GM18508 (cell line): Measurements from ENCODE around the gene P2RX7.

Experiments used
- ATAC-seq: cut with Tn5 transposase; IDR thresholded peaks from one replicate; pipeline ENCODE4 v1.9.1; 2021; ENCODE audit warnings: moderate number of reproducible peaks; ENCODE audit not compliant: insufficient read depth, unreplicated experiment

Gene P2RX7

DNA sequence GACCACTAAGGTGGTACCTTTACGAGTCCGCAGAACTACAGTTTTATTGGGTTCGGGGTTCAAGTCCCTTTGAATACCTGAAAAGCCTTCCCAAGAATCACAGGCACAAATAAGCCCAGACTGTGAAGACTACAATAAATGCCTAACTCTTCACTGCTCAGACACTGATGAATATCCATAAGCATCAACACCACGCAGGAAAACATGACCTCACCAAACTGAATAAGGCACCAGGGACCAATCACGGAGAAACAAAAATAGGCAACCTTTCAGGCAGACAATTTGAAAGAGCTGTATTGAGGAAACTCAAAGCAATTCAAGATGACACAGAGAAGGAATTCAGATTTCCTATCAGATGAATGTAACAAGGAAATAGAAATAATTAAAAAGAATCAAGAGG, 24.2 kb upstream of the P2RX7 start:
- no peak for ATAC-seq

DNA sequence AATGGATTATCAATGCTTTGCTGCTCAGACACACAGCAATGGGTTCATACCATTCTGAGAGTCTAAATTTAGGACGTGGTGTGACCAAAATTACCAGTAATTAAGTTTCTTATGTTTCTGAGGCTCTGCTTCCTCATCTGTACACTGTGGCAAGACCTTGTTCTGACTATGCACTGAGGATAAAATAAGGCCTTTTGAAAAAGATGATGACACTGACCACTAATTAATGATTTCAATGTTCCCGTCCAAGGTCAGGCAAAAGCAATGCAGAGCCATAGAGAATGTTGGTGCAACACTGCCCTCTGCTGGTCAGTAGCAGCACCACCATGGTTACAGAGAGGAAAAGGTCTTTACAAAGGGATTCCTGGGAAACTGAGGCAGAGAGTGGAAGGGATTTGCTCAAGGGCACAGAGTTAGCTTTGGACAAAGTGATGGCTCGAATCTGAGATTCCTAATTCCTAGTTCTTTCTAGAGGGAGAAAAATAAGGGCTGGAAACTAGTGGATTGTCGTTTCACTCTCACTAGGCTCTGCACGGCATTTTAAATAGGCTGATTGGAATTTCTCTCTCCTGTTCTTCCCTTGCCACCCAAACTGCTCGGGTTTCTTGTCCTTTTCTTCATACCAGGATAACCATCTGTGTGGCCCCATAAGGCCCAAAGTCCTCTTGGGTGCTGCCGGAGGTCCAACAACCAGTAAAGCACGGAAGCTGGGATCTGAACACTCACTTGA, 22.3 kb upstream of the P2RX7 start:
- peak; percentile 76 for ATAC-seq

- ATAC-seq, result no peak
These were observed 21.0 kb upstream of the P2RX7 start for GRCh38 chr12:121111684-121112083.

DNA sequence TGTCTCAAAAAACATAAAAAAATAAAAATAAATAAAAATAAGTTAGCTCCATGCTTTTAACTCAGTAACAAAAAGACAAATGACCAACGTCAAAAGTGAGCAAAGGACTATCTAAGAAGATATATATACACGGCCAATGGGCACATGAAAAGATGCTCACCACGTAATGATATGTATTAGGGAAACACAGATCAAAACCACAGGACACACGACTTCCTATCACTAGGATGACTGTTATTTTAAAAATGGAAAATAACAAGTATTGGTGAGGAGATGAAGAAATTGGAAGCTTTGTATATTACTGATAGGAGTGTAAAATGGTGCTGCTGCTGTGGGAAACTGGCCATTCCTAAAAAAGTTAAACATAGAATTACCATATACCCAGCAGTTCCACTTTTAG, 20.2 kb upstream of the P2RX7 start:
- ATAC-seq, result no peak

- ATAC-seq, result no peak
These were observed 19.6 kb upstream of the P2RX7 start for GRCh38 chr12:121113057-121113456.

GRCh38 chr12:121114019-121114639, 18.5 kb upstream of the P2RX7 start:
- no peak for ATAC-seq

GRCh38 chr12:121114806-121115205, 17.9 kb upstream of the P2RX7 start:
- ATAC-seq, result no peak

- ATAC-seq, result no peak
These were observed 17.1 kb upstream of the P2RX7 start for GRCh38 chr12:121115530-121115929.

GRCh38 chr12:121116318-121117225, 16.1 kb upstream of the P2RX7 start:
- no peak for ATAC-seq

DNA sequence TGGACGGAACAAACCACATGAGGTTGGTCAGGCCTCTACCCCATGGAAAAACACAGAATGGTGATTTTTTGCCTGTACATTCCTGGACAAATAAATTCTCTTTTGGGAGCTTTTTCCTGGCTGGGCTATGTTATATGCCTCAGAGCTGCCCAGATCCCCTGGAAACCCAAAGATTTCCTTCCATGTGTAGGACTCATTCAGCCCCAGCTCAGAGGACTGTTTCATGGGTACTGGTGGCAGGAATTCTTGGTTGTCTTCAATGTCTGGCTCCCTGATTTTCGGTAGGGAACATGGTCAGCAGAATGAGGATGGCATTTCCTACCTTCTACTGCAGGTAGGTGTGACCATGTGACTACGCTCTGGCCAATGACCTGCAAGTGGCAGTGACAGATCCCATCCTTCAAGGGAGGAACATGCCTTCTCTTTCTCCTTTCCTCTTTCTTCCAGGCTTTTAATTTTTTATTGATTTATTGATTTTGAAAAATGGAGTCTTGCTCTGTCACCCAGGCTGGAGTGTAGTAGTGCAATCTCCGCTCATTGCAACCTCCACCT, 15.4 kb upstream of the P2RX7 start:
- ATAC-seq, result no peak

DNA sequence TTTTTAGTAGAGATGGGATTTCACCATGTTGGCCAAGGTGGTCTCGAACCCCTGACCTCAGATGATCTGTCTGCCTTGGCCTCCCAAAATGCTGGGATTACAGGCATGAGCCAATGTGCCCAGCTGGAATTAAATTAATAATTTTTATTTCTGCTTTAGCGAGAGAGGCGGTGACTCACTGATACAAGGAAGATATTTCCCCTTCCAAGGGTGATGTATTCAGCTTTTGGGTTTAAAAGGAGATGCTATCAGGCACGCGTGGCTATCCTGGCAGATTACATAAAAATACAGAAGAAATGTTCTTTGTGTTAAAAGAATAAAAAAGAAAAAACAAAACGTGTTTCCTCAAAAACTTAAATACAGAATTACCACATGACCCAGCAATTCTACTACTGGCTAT, 12.4 kb upstream of the P2RX7 start:
- no peak for ATAC-seq

DNA sequence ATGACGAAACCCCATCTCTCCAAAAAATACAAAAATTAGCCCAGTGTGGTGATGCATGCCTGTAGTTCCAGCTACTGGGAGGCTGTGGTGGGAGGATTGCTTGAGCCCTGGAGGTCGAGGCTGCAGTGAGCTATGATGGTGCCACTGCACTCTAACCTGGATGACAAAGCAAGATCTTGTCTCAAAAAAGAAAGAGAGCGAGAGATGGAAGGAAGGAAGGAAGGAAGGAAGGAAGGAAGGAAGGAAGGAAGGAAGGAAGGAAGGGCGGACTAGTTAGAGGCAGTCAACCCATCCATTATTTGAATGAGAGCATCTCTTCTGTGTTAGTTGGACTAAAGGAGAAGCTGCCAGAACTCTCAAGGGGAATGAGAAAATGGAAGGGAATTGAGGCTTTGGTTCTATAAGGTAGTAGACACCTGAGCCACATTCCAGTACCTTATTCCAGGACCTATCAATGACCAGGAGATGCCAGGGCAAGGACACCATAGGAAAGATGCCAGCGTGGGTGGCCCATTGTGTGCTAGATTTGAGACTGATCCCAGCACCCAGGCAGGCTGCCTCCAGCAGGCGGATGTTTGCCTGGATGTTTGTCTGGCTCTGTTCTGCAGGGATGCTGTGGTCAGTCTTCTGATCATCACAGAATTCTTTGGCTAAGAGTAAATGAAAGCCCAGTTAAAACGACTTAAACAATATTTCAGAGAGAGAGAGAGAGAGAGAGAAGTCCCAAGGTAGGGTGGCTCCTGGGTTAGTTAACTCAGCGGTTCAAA, 11.5 kb upstream of the P2RX7 start:
- no peak for ATAC-seq

DNA sequence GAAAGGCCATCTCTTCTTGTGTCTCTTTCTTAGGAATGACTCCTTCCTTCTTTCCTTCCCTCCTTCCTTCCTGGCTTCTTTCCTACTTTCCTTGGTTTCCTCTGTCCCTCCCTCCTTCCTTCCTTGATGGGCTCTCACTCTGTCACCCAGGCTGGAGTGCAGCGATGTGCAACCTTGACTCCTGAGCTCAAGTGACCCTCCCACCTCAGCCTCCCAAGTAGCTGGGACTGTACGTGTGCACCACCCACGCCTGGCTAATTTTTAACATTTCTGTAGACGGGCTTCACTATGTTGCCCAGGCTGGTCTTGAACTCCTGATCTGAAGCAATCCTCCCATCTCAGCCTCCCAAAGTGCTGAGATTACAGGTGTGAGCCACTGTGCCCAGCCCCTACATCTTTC, 10.9 kb upstream of the P2RX7 start:
- ATAC-seq, result no peak

DNA sequence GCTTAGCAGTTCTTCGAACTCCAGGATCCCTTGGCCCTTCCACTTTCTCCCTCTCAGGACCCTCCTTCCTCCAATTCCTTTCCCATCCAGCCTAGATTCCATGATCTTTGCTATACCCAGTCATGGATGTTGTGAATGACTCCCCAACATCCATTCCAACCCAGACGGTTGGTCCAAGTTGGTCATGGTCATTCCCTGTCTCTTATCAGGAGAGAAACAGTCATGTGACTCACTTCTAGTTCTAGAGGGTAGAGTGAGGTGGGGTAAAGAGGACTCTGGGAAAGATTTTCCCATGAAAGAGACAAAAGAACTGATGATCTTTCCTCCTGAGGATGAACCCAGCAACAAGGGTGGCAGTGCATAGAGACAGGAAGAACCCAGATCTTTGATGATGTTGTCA, 9.2 kb upstream of the P2RX7 start:
- ATAC-seq, result no peak

GRCh38 chr12:121124402-121125109, 8.1 kb upstream of the P2RX7 start:
- ATAC-seq, result no peak

DNA sequence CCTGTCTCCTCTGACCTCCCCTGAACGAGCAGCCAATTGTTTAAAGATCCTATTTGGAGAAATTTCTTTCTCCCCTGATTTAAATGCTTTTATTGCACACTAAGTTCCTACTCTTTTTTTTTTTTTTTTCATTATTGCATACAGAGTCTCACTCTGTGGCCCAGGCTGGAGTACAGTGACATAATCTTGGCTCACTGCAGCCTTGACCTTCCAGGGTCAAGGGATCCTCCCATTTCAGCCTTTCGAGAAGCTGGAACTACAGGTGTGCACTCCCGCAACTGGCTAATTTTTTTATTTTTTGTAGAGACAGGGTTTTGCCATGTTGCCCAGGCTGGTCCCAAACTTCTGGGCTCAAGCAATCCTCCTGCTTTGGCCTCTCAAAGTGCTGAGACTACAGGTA, 5.2 kb upstream of the P2RX7 start:
- no peak for ATAC-seq

- peak; percentile 50 for ATAC-seq
These were observed 3.5 kb upstream of the P2RX7 start for GRCh38 chr12:121128908-121129810.

DNA sequence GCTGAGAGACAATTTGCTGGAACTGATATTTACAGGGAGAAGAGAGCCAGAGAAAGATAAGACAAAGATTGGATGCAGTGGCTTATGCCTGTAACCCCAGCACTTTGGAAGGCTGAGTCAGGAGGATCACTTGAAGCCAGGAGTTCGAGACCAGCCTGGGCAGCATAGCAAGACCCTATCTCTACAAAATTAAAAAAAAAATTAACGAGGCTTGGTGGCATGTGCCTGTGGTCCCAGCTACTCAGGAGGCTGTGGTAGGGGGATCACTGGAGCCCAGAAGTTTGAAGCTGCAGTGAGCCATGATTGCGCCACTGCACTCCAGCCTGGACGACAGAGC, 2.9 kb upstream of the P2RX7 start:
- no peak for ATAC-seq
